Measurements from ENCODE around the gene IGFBP3. TPM values are rescaled to one million over a fixed set of nuclear protein-coding genes. Genes with fewer than 3 reads are reported as not detected.

The IGFBP3 gene
- total and polyA plus RNA-seq, 2 experiments from 2014 or later: 11.2 to 11.3 TPM

DNA sequence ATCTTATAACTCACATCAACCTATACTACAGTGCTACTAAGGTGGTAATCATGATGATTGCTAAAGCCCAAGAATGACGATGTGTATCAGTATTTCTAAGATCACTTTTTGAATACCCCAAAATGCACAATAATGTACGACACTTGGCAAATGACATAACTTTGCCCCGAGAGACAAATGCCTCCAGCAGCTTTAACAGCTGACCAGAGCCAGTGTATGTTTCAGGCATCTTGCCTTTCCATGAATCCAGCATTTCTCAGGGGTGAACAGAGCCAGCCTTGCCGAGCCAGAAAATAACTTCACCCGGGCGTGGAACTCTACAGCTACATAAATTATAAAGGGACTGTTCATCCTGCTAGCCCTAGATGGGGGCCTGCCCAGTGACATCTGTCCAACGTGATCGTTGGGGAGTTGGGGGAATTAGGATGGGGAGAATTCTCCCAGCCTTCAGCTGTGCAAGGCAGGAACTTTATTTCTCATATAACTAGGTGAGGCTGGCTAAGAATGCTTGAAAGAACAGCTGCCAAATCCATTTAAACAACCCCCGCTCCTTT is 1.8 kb downstream of the IGFBP3 start:
- peak overlapping the region; percentile 77 for H3K4me3 ChIP-seq

DNA sequence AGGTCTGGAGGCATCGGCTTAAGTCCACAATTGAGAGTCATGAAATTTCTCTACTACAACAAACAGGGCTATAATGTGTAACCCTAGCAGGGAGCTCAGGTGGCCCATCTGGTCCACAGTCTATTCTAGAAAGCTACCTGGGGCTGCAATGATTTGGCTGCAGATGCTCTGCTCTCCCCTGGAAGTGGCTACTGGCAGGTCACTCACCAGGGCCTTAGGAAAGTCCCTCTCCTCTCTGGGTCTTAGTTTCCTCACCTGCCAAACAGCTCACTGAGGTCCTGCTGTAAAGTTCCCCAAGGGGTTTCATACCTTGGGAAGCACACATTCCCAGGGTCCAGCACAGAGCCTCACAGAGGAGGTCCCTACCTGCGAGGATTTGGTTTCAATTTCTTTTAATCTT is 2.5 kb downstream of the IGFBP3 start:
- Histone ChIP-seq H3F3A (replicated peaks; ENCODE audit: low read depth) (peaks cover 6% of the 10 kb centered on the region; the same call in 1 of the 2 replicates), H3K27me3 (ENCODE audit: insufficient read depth) (peaks cover 52% of the 10 kb centered on the region), H3K9me2 (ENCODE audit: insufficient read depth) (no peaks in the 10 kb centered on the region), H3K4me3 (no peak overlapping the region), H3K79me2 (replicated peaks; ENCODE audit: insufficient read depth) (no peaks in the 10 kb centered on the region), H4K20me1 (replicated peaks; ENCODE audit: insufficient read depth) (0 out of 2 replicates have a peak, but pooled peaks cover 7% of the 10 kb centered on the region), H3K36me3 (ENCODE audit: insufficient read depth) (no peaks in the 10 kb centered on the region), H2AFZ (no peak overlapping the region), H3K4me1 (ENCODE audit: insufficient read depth) (peaks cover 36% of the 10 kb centered on the region), H3K4me2 (no peak overlapping the region; the same call in 1 of the 2 replicates), H3K27ac (ENCODE audit: low read depth) (no peak overlapping the region)
- ATAC-seq: no peak
- Mint-ChIP-seq H3K27ac (no peak overlapping the region), H3K36me3 (ENCODE audit: low read depth) (peaks cover 10% of the 10 kb centered on the region; the same call in 2 of the 3 replicates), H3K9me3 (no peaks in the 10 kb centered on the region), H3K4me1 (peaks cover 25% of the 10 kb centered on the region), H3K4me3 (no peak overlapping the region), H3K27me3 (ENCODE audit: insufficient read depth, low read depth, poor library complexity) (peaks cover 48% of the 10 kb centered on the region)
- no peak for DNase-seq (ENCODE audit: low spot score)
- TF ChIP-seq NANOG (IDR thresholded peaks at IDR 0.05; ENCODE audit: borderline replicate concordance) (no peak), EZH2 (IDR thresholded peaks at IDR 0.05; ENCODE audit: low read depth, unreplicated experiment) (peak; percentile 34), ZNF114 (CRISPR knock-in tag; IDR thresholded peaks at IDR 0.05) (no peak)
- TF ChIP-seq, protein P1, sequence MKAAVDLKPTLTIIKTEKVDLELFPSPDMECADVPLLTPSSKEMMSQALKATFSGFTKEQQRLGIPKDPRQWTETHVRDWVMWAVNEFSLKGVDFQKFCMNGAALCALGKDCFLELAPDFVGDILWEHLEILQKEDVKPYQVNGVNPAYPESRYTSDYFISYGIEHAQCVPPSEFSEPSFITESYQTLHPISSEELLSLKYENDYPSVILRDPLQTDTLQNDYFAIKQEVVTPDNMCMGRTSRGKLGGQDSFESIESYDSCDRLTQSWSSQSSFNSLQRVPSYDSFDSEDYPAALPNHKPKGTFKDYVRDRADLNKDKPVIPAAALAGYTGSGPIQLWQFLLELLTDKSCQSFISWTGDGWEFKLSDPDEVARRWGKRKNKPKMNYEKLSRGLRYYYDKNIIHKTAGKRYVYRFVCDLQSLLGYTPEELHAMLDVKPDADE (IDR thresholded peaks at IDR 0.05): no peak

More for the DNA sequence above, 1.8 kb downstream of the IGFBP3 start:
- H3K36me3 ChIP-seq (ENCODE audit: insufficient read depth): no peaks in the 10 kb centered on the region
- peaks cover 43% of the 10 kb centered on the region for H3K4me1 ChIP-seq (ENCODE audit: insufficient read depth)
- no peak overlapping the region for H2AFZ ChIP-seq
- Mint-ChIP-seq H3K4me3 (peak overlapping the region; percentile 82), H3K4me1 (peaks cover 32% of the 10 kb centered on the region), H3K36me3 (ENCODE audit: low read depth) (peaks cover 10% of the 10 kb centered on the region; the same call in 2 of the 3 replicates), H3K9me3 (no peaks in the 10 kb centered on the region), H3K27ac (no peak overlapping the region), H3K27me3 (ENCODE audit: insufficient read depth, low read depth, poor library complexity) (peaks cover 51% of the 10 kb centered on the region)
- peaks cover 53% of the 10 kb centered on the region for H3K27me3 ChIP-seq (ENCODE audit: insufficient read depth)
- TF ChIP-seq, protein P1 (IDR thresholded peaks at IDR 0.05): no peak
- TF ChIP-seq, protein P2, sequence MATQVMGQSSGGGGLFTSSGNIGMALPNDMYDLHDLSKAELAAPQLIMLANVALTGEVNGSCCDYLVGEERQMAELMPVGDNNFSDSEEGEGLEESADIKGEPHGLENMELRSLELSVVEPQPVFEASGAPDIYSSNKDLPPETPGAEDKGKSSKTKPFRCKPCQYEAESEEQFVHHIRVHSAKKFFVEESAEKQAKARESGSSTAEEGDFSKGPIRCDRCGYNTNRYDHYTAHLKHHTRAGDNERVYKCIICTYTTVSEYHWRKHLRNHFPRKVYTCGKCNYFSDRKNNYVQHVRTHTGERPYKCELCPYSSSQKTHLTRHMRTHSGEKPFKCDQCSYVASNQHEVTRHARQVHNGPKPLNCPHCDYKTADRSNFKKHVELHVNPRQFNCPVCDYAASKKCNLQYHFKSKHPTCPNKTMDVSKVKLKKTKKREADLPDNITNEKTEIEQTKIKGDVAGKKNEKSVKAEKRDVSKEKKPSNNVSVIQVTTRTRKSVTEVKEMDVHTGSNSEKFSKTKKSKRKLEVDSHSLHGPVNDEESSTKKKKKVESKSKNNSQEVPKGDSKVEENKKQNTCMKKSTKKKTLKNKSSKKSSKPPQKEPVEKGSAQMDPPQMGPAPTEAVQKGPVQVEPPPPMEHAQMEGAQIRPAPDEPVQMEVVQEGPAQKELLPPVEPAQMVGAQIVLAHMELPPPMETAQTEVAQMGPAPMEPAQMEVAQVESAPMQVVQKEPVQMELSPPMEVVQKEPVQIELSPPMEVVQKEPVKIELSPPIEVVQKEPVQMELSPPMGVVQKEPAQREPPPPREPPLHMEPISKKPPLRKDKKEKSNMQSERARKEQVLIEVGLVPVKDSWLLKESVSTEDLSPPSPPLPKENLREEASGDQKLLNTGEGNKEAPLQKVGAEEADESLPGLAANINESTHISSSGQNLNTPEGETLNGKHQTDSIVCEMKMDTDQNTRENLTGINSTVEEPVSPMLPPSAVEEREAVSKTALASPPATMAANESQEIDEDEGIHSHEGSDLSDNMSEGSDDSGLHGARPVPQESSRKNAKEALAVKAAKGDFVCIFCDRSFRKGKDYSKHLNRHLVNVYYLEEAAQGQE (IDR thresholded peaks at IDR 0.05; ENCODE audit: unreplicated experiment): no peak
- no peak for TF ChIP-seq ZNF331 (CRISPR knock-in tag; IDR thresholded peaks at IDR 0.05; ENCODE audit: low read depth)
- H3K79me2 ChIP-seq (replicated peaks; ENCODE audit: insufficient read depth): no peaks in the 10 kb centered on the region
- peak overlapping the region; percentile 84 for H3K4me2 ChIP-seq
- H3K9me2 ChIP-seq (ENCODE audit: insufficient read depth): no peaks in the 10 kb centered on the region
- no peak overlapping the region for H3K27ac ChIP-seq (ENCODE audit: low read depth)
- H3F3A ChIP-seq (replicated peaks; ENCODE audit: low read depth): peaks cover 6% of the 10 kb centered on the region; the same call in 1 of the 2 replicates
- H4K20me1 ChIP-seq (replicated peaks; ENCODE audit: insufficient read depth): 0 out of 2 replicates have a peak, but pooled peaks cover 7% of the 10 kb centered on the region
- DNase-seq (ENCODE audit: low spot score) (no peak), ATAC-seq (no peak)

Data from GM23338 (cell line).